DMS 273 (cell line): ENCODE results near the gene RAB40B.

ENCODE experiments used
- DNase-seq: peaks from one replicate; lab custom pipeline; 2025; ENCODE audit not compliant: unreplicated experiment; lab: John Stamatoyannopoulos, UW

RAB40B gene

GRCh38 chr17:82692268-82692667 is 6.2 kb downstream of the RAB40B start:
- DNase-seq: no peak

- DNase-seq: no peak
Measured at GRCh38 chr17:82691714-82692113, 6.8 kb downstream of the RAB40B start.

DNA sequence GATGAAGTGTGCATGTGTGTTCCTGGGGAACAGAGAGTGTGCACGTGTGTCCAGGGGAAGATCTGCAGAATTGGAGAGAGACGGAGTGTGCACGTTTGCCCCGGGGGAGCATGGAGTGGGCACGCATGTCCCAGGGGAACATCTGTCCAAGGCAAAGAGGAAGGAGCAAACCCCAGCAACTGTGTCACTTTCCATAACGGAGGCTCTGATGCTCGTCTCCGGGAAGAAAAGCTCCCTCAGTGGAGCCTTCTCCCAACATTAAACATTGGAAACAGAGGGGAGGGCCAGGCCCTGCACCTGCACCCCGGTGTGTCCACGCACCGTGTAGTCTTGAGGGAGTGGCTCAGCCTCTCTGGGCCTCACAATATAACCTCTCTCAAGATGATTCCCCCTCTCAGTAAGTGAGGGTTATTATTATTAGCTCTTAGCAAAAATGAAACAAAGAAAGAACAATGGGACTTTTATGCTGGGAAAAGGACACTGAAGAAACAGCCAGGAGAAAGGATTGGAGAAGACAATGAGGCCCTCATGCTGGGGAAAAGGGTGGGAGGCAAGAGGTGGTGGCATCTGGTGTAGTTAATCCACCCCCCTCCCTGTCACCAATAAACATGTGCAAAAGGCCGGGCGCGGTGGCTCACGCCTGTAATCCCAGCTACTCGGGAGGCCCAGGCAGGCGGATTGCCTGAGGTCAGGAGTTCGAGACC is 7.6 kb downstream of the RAB40B start:
- DNase-seq: no peak

GRCh38 chr17:82689077-82689476 is 9.4 kb downstream of the RAB40B start:
- no peak for DNase-seq

DNA sequence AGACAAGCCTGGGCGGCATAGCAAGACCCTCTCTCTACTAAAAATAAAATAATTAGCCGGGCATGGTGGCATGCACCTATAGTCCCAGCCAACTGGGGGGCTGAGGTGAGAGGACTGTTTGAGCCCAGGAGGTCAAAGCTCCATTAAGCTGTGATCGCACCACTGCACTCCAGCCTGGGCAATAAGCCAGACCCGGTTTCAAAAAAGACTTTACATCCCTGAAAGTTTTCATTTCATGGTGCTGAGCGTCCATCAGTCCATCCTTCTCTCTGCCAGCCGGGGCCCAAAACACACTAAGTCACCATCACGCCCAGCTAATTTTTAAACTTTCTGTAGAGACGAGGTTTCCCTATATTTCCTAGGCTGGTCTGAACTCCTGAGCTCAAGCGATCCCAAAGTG is 10.6 kb downstream of the RAB40B start:
- DNase-seq: no peak

- DNase-seq: no peak
Measured at GRCh38 chr17:82687375-82687861, 11.1 kb downstream of the RAB40B start.

DNA sequence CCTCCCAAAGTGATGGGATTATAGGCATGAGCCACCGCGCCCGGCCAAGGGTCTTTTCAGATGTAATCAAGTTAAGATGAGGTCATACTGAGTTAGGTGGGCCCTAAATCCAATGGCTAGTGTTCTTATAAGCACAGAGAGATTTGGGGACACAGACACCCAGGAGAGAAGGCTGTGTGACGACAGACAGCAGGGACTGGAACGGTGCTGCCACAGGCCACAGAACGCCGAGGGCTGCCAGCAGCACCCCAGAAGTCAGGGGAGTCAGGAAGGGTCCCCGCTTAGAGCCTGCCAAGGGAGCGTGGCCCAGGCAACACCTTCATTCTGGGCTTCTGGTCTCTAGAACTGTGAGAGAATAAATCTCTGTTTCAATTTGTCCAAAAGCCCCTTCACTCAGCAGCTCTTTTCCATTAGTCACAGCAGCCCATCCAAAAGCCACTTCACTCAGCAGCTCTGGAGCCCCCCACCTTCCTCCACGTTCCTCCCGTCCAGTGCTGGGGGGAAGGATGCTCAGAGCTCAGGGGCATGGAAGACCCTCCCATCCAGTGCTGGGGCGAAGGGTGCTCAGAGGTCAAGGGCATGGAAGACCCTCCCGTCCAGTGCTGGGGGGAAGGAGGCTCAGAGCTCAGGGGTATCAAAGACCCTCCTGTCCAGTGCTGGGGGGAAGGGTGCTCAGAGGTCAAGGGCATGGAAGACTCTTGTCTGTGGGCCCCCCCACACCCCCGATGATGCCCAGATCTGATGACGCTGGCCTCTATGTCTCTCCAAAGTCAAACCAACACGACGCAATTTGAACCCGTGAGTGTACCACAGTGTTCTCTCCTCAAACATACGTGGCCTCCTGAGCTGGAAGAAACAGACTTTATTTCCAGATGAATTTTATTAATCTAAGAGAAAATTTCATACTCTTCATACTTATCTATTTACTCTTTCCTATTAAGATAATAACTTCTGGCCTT is 11.9 kb downstream of the RAB40B start:
- DNase-seq: no peak

DNA sequence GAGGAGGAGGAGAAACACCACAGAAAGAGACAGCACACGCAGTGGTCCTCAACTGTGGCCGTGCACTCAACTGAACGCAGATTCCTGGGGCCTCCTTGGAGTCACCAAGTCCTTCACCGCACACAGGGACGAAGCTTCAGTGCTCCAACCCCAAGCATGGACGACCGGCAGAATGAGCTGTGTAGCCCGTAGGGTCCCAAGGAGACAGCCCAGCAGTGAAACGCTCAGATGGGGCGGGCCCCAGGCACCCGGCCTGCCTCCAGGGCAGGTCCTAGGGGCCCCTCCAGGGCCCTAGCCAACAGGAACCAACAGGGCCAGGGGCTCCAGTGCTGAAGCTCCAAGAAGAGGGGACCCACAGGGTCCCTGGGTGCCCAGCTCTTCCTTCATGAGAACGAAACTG is 13.2 kb downstream of the RAB40B start:
- no peak for DNase-seq

DNA sequence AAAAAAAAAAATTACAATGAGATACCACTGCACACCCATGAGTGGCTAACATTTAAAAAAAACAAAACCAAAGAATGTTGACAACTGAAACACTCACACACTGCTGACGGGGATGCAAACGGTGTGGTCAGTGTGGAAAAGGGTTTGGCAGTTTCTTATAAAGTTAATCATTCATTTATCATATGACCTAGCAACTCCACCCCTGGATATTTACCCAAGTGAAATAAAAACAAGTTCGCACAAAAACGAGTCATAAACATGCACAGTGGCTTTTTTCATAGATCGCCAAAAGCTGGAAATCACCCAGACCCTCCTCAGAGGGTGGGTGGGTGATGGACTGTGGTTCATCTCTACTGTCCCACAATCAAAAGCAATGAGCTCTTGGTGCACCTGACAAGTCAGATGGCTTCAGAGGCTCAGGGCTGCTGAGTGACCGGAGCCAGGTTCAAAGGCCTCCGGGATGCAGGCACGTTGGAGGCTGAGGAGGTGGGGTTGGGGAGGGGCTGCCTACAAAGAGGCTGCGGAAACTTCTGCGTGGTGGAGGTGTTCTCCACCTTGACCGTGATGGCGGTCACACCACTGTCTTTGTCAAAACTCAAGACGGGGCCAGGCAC is 14.2 kb downstream of the RAB40B start:
- no peak for DNase-seq

DNA sequence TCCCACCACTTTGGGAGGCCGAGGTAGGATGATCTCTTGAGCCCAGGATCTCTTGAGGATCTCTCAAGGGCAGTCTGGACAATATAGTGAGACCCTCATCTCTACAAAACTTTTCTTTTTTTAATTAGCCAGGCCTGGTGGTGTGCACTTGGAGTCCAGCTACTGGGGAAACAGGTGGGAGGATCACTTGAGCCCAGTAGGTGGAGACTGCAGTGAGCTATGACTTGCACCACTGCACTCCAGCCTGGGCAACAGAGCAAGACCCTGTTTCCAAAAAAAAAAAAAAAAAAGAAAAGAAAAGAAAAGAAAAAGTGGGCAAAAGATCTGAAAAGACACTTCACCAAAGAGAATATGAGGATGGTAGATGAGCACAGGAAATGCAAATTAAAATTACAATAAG is 15.0 kb downstream of the RAB40B start:
- DNase-seq: no peak

GRCh38 chr17:82681547-82681946 is 17.0 kb downstream of the RAB40B start:
- no peak for DNase-seq

DNA sequence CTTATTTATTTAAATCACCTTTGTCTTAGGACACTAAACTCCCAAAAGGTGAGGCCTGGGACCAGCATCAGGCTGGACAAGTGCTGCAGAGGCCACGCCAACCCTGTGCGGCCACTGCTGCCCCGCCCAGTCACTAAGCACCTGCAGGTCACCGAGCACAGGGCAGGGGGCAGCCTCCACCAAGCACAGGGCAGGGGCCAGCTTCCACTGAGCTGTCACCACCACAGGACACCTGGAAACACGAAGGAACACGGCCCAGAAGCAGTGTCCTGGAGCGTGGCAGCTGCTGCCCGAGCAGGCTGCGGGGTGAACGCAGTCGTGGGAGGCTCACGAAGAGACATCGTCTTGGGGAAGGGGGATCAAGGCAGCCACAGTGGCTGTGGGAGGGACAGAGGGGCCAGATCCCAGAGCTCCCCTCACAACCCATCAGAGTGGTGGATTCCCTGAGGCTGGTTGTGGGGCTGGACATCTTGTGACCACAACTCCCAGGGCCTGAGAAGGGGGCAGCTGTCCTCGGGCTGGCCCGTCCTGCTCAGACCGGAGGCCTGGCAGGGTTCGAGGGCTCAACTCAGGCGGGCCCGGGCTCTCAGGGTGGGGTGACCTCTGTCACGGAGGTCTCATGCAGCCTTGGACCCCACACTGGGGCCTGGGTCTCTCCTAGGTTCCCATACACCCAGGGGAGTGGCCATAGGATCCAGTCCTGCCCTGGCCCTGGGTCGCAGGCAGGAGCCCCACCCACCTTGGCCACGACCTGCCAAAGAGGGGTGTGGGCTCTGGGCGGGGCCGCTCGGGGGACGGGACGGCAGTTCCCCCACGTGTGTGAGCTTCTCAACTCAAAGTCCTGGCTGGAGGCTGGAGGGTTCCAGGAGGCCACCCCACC is 18.7 kb downstream of the RAB40B start:
- no peak for DNase-seq

- DNase-seq: no peak
Measured at GRCh38 chr17:82678265-82678891, 20.1 kb downstream of the RAB40B start.

GRCh38 chr17:82677353-82677925 is 21.1 kb downstream of the RAB40B start:
- DNase-seq: no peak

- no peak for DNase-seq
Measured at GRCh38 chr17:82675476-82676245, 22.8 kb downstream of the RAB40B start.

DNA sequence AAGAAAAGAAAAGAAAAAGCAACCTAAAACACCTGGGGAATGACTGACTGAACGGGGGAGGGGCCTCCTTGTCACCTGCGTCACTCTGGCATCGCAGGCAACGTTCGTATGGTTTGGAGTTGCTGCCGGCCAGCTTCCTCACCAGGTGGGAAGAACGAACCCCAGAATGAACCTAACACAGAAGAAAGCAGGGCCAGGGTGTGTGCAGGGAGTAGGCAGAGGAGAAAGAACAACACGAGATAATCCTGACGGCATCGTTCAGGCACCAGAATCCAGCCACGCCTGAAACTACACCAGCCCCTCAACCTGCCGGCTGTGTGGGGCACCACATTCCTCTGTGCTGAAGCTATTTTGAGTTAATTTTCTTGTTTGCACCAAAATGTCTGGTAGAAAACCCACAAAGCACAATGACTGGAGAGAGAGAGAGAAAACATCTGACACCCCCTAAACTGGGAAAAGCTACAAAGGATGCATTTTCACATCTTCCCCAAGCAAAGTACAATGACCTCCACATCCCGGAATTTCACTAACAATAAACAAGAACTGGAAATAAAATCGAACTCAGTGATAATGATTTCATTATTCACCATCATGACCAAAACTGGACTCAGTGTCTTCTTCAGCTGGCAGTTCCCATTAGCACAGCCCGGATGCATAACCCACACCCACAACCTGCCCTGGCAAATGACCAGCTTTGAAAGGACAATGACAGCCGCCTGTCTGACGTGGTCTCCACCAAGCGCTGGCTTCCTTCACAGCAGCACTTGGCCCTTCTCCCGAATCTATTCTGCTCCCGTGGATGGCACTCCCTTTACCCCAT is 23.6 kb downstream of the RAB40B start:
- no peak for DNase-seq

GRCh38 chr17:82670661-82671450 is 27.6 kb downstream of the RAB40B start:
- no peak for DNase-seq
